BLaER1 treated with 17β-estradiol and CSF1 and Interleukin-3, amounts not matched to agents 10 nM and 100 nM (cell line): Measurements from ENCODE around the gene SPATA46.

Experiments
- H3K27ac ChIP-seq, 11 experiments: shearing (Covaris generic); formaldehyde crosslinking; 2 replicates each; pipeline ENCODE4 v1.8.1; 2022
- H3K27me3 ChIP-seq, 11 experiments: shearing (Covaris generic); formaldehyde crosslinking; 2 replicates each; pipeline ENCODE4 v1.8.1; 2022
- H3K36me3 ChIP-seq, 11 experiments: shearing (Covaris generic); formaldehyde crosslinking; 2 replicates each; pipeline ENCODE4 v1.8.1; 2022
- H3K4me1 ChIP-seq, 10 experiments: shearing (Covaris generic); formaldehyde crosslinking; 2 replicates each; pipeline ENCODE4 v1.8.1; 2022
- H3K4me2 ChIP-seq, 11 experiments: shearing (Covaris generic); formaldehyde crosslinking; 2 replicates each; pipeline ENCODE4 v1.8.1; 2022
- H3K4me3 ChIP-seq, 10 experiments: shearing (Covaris generic); formaldehyde crosslinking; 2 replicates each; pipeline ENCODE4 v1.8.1; 2022
- H3K9ac ChIP-seq, 11 experiments: shearing (Covaris generic); formaldehyde crosslinking; 2 replicates each; pipeline ENCODE4 v1.8.1; 2022
- H3K9me3 ChIP-seq, 11 experiments: shearing (Covaris generic); formaldehyde crosslinking; replicated peaks in 1 of 11; 2 replicates each; pipeline ENCODE4 v1.8.1; 2022
- H4K20me1 ChIP-seq, 11 experiments: shearing (Covaris generic); formaldehyde crosslinking; 2 replicates each; pipeline ENCODE4 v1.8.1; 2022
- Cebpa-rat ChIP-seq, 11 experiments: shearing (Covaris generic); IDR thresholded peaks; 2 replicates each; pipeline ENCODE4 v1.8.1; 2022

SPATA46 gene

GRCh38 chr1:162387226-162388082 lies 10.8 kb upstream of the SPATA46 start:
- Histone ChIP-seq H3K9ac (no peak overlapping the region), H3K27me3 (no peaks in the 10 kb centered on the region)
- no peak for TF ChIP-seq Cebpa-rat (IDR thresholded peaks at IDR 0.05)

DNA sequence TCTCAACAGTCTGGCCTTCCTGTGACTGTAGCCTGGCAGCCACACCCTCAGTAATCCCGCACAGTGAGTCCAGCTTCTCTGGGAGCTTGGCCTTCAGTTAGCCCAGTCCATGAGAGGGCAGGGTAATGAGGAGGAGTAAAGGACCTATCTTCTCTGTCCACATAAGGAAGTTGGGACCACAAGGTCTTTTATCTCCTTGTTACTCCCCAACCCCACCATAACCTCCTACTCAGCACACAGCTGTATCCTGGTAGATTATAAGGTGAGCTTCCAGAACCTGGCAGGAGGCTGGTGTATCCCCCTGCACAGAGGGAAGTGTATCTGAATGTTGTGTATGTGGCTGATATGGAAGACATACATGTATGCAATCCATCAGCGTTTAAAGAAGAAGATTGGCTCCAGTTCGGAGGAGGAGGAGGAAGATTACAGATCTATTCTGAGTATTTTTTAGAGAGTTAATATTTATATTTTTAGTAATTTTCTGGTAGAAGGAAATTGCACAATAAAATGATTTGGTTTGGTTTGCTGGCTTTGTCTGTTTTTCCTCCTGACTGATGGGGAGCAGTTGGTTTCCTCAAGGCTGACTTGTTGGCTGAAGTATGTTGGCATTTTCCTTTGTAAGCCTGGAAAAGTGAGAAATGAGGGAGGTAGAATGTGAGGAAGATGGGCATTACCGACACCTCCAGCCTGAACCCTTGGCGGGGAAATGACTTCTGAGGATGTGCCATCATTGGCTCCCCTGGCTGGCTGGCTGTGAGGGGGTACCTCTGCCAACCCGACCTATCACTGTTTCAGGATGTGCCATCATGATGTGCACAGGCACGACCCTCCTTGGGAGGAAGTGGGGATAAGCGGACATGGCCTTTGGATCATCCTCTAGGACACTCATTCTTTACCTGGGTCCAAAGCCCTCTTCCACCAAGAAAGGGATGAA lies 9.9 kb upstream of the SPATA46 start:
- Histone ChIP-seq H3K4me3 (no peak overlapping the region), H3K4me1 (peaks cover 27 to 58% (median 49%) of the 10 kb centered on the region in 10 experiments), H3K36me3 (no peaks in the 10 kb centered on the region), H3K9ac (no peak overlapping the region), H4K20me1 (no peaks in the 10 kb centered on the region), H3K27me3 (no peaks in the 10 kb centered on the region), H3K4me2 (peak overlapping the region in 10 of 11 experiments; percentile 25 to 92 (median 81); a peak in 19 of 22 replicates), H3K27ac (peak overlapping the region in 3 of 11 experiments; percentile 20 to 85 (median 79); a peak in 6 of 22 replicates), H3K9me3 (no peaks in the 10 kb centered on the region)
- TF ChIP-seq Cebpa-rat (IDR thresholded peaks at IDR 0.05), result no peak

More at GRCh38 chr1:162387226-162388082, 10.8 kb upstream of the SPATA46 start:
- H3K4me2 ChIP-seq, result peak overlapping the region in 10 of 11 experiments; percentile 25 to 92 (median 81); a peak in 20 of 22 replicates
- H3K27ac ChIP-seq, result peak overlapping the region in 4 of 11 experiments; percentile 6 to 85 (median 50); a peak in 8 of 22 replicates
- no peak overlapping the region for H3K4me3 ChIP-seq
- H3K36me3 ChIP-seq, result no peaks in the 10 kb centered on the region
- H3K9me3 ChIP-seq, result no peaks in the 10 kb centered on the region
- H4K20me1 ChIP-seq, result no peaks in the 10 kb centered on the region
- H3K4me1 ChIP-seq, result peaks cover 27 to 61% (median 52%) of the 10 kb centered on the region in 10 experiments

DNA sequence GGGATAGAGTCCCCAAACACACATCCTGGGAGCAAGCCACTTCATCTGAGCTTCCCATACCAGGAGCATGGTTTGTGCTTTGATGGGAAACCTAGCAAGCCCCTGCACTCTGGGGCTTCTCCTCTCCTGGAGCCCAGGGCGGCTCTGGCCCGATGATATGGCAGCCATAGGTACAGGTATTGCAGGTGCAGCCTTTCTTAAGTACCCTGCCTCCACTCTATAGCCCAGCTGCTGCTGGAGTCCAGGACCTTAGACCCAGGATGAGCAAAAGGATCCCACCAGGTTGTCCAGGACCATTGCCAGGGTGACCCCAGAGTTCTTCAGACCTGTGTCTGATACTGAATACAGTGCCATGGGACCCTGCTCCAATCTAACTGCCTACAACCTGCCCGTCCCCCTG lies 9.0 kb upstream of the SPATA46 start:
- H3K4me3 ChIP-seq, result no peak overlapping the region
- no peaks in the 10 kb centered on the region for H3K27me3 ChIP-seq
- peak overlapping the region in 6 of 11 experiments; percentile 75 to 92 (median 82); a peak in 8 of 22 replicates for H3K4me2 ChIP-seq
- H3K36me3 ChIP-seq, result no peaks in the 10 kb centered on the region
- no peak for TF ChIP-seq Cebpa-rat (IDR thresholded peaks at IDR 0.05)
- H3K9ac ChIP-seq, result no peak overlapping the region
- no peaks in the 10 kb centered on the region for H4K20me1 ChIP-seq
- H3K4me1 ChIP-seq, result peaks cover 27 to 54% (median 46%) of the 10 kb centered on the region in 10 experiments
- H3K9me3 ChIP-seq, result no peaks in the 10 kb centered on the region
- no peak overlapping the region for H3K27ac ChIP-seq

- Histone ChIP-seq H4K20me1 (no peaks in the 10 kb centered on the region), H3K4me2 (peak overlapping the region in 2 of 11 experiments; percentile 81 to 87; a peak in 3 of 22 replicates), H3K27ac (no peak overlapping the region), H3K9me3 (no peaks in the 10 kb centered on the region), H3K4me3 (no peak overlapping the region), H3K4me1 (peaks cover 26 to 51% (median 42%) of the 10 kb centered on the region in 10 experiments), H3K27me3 (no peaks in the 10 kb centered on the region), H3K9ac (no peak overlapping the region), H3K36me3 (no peaks in the 10 kb centered on the region)
- no peak for TF ChIP-seq Cebpa-rat (IDR thresholded peaks at IDR 0.05)
These were observed 8.6 kb upstream of the SPATA46 start for GRCh38 chr1:162385280-162385623.

DNA sequence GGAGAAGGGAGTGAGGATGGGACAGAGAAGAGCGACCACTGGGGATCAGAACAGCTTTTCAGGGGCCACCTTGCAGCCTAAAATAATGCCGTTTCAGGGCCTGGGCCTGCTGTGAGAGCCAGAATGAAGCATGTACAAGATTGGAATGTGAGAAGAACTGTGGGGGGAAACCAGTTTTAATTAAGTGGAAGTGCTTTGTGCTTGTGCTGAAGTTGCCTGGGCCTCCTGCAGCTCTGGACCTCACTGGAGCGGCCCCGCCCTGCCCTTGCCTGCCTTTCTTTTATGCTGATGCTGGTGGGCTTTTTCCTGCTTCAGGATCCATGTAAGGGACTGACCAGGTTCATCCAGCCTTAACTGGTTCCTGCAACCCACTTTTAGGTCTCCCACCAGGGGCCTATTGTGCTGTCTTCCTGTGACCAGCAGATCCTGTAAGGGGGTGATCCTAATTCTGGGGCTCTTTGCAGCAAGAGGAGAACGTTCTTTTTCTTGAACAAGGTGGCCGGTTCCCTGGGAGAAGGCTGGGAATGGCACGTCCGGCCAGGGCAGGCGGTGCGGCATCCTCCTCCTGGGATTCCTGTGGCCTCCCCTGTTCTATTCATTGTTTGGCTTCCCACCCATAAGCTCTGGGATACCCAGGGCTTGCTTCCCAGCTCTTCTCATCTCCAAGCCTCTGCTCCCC lies 8.1 kb upstream of the SPATA46 start:
- Histone ChIP-seq H3K4me3 (no peak overlapping the region), H3K4me1 (peaks cover 21 to 46% (median 37%) of the 10 kb centered on the region in 10 experiments), H3K9me3 (no peaks in the 10 kb centered on the region), H4K20me1 (no peaks in the 10 kb centered on the region), H3K9ac (no peak overlapping the region), H3K4me2 (peak overlapping the region in 1 of 11 experiments; percentile 87; a peak in 2 of 22 replicates), H3K27me3 (no peaks in the 10 kb centered on the region), H3K27ac (no peak overlapping the region), H3K36me3 (no peaks in the 10 kb centered on the region)
- TF ChIP-seq Cebpa-rat (IDR thresholded peaks at IDR 0.05), result no peak

- Histone ChIP-seq H3K4me2 (no peak overlapping the region), H3K36me3 (no peaks in the 10 kb centered on the region), H3K27ac (no peak overlapping the region), H3K27me3 (no peaks in the 10 kb centered on the region), H4K20me1 (no peaks in the 10 kb centered on the region), H3K9me3 (no peaks in the 10 kb centered on the region), H3K4me1 (peaks cover 15 to 39% (median 31%) of the 10 kb centered on the region in 10 experiments), H3K9ac (no peak overlapping the region), H3K4me3 (no peak overlapping the region)
- TF ChIP-seq Cebpa-rat (IDR thresholded peaks at IDR 0.05), result no peak
These were observed 7.5 kb upstream of the SPATA46 start for GRCh38 chr1:162384116-162384515.

DNA sequence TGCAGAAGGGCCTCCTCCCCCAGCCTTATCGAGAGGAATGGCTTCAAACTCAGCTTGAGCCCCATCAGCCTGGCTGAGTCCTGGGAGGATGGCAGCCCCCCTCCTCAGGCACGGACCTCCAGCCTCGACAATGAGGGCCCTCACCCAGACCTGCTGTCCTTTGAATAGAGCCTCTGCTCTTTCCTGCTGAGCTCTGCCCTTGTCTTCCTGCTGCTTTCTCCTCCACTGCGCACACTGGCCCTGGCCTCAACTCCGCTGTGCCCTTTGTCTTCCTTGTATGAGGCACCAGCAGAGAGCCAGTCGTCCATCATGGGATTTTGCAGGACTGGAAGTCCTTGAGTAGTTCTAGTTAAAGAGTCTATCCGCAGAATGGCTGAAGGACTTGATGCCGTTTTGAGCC lies 6.9 kb upstream of the SPATA46 start:
- no peaks in the 10 kb centered on the region for H4K20me1 ChIP-seq
- no peak overlapping the region for H3K9ac ChIP-seq
- no peak overlapping the region for H3K4me2 ChIP-seq
- H3K4me1 ChIP-seq, result peaks cover 9 to 33% (median 25%) of the 10 kb centered on the region in 10 experiments; a peak in 18 of 20 replicates
- no peak overlapping the region for H3K4me3 ChIP-seq
- no peaks in the 10 kb centered on the region for H3K9me3 ChIP-seq
- TF ChIP-seq Cebpa-rat (IDR thresholded peaks at IDR 0.05), result no peak
- no peak overlapping the region for H3K27ac ChIP-seq
- no peaks in the 10 kb centered on the region for H3K36me3 ChIP-seq
- H3K27me3 ChIP-seq, result no peaks in the 10 kb centered on the region

GRCh38 chr1:162383091-162383490 lies 6.4 kb upstream of the SPATA46 start:
- Histone ChIP-seq H3K9ac (no peak overlapping the region), H3K9me3 (no peaks in the 10 kb centered on the region), H3K27ac (no peak overlapping the region), H3K27me3 (no peaks in the 10 kb centered on the region), H3K4me2 (no peak overlapping the region), H3K4me1 (peaks cover 8 to 29% (median 21%) of the 10 kb centered on the region in 10 experiments; a peak in 17 of 20 replicates), H4K20me1 (no peaks in the 10 kb centered on the region), H3K36me3 (no peaks in the 10 kb centered on the region), H3K4me3 (no peak overlapping the region)
- no peak for TF ChIP-seq Cebpa-rat (IDR thresholded peaks at IDR 0.05)
